Dermis microvascular lymphatic vessel endothelial cell (primary cell): Measurements from ENCODE around the gene FAM124B. TPM values are rescaled to one million over a fixed set of nuclear protein-coding genes. Genes with fewer than 3 reads are reported as not detected.
"Not testable (repeated sequence)": the region's sequence is repeated elsewhere in the genome, so short reads cannot be mapped to it uniquely, and the experiment has no call there.

Experiments
- DNase-seq, 2 donors: peaks; one replicate each; pipeline versions ENCODE4 v3.0.0 to v3.0.0-alpha.2; 2010; ENCODE audit warnings: low read depth in 2 of 2
- total RNA-seq: library from RNA; depleted of rRNA; stranded (reverse); fragments of >200 nt; gene quantifications from 2 replicates; pipeline ENCODE4 v1.2.1, GENCODE V29; 2014

FAM124B gene
- total RNA-seq, 1 donor from 2014 or later, result 48.8 TPM

GRCh38 chr2:224382973-224383555 is 18.8 kb downstream of the FAM124B start:
- no peak for DNase-seq

- not testable (repeated sequence) for DNase-seq
Measured at GRCh38 chr2:224382280-224382647, 19.6 kb downstream of the FAM124B start.

GRCh38 chr2:224381521-224382279 is 20.2 kb downstream of the FAM124B start:
- peak; percentile 41 to 82 for DNase-seq

- DNase-seq, result peak in 1 of 2 donors; percentile 24
Measured at GRCh38 chr2:224379986-224380385, 21.9 kb downstream of the FAM124B start.

GRCh38 chr2:224379172-224379571 is 22.7 kb downstream of the FAM124B start:
- DNase-seq, result no peak

- no peak for DNase-seq
Measured at GRCh38 chr2:224378701-224379097, 23.2 kb downstream of the FAM124B start.

- no peak for DNase-seq
Measured at GRCh38 chr2:224377751-224378700, 23.9 kb downstream of the FAM124B start.

GRCh38 chr2:224372641-224373040 is 29.3 kb downstream of the FAM124B start:
- DNase-seq, result no peak

- DNase-seq, result peak; percentile 28 to 57
Measured at GRCh38 chr2:224369028-224369632, 32.8 kb downstream of the FAM124B start.

GRCh38 chr2:224366267-224366844 is 35.6 kb downstream of the FAM124B start:
- no peak for DNase-seq

GRCh38 chr2:224365331-224365730 is 36.6 kb downstream of the FAM124B start:
- DNase-seq, result no peak

GRCh38 chr2:224363281-224363680 is 38.6 kb downstream of the FAM124B start:
- no peak for DNase-seq

GRCh38 chr2:224362094-224362493 is 39.8 kb downstream of the FAM124B start:
- DNase-seq, result no peak

- no peak for DNase-seq
Measured at GRCh38 chr2:224360801-224361251, 41.1 kb downstream of the FAM124B start.

- no peak for DNase-seq
Measured at GRCh38 chr2:224359569-224359968, 42.3 kb downstream of the FAM124B start.

- DNase-seq, result peak; percentile 54 to 67
Measured at GRCh38 chr2:224357098-224357901, 44.6 kb downstream of the FAM124B start.

- no peak for DNase-seq
Measured at GRCh38 chr2:224354632-224355211, 47.2 kb downstream of the FAM124B start.

- DNase-seq, result no peak
Measured at GRCh38 chr2:224350703-224351102, 51.2 kb downstream of the FAM124B start.

GRCh38 chr2:224349396-224349795 is 52.5 kb downstream of the FAM124B start:
- no peak for DNase-seq
